Measurements from ENCODE around the gene HMGA1. TPM values are rescaled to one million over a fixed set of nuclear protein-coding genes. Genes with fewer than 3 reads are reported as not detected.
A peak's percentile ranks its signal among the peaks of the same experiment; 100 is the strongest.
"Not testable (repeated sequence)": the region's sequence is repeated elsewhere in the genome, so short reads cannot be mapped to it uniquely, and the experiment has no call there.

Gene HMGA1
- total and polyA plus RNA-seq, 2 experiments from 2014 or later: 43.4 to 69.0 TPM

DNA sequence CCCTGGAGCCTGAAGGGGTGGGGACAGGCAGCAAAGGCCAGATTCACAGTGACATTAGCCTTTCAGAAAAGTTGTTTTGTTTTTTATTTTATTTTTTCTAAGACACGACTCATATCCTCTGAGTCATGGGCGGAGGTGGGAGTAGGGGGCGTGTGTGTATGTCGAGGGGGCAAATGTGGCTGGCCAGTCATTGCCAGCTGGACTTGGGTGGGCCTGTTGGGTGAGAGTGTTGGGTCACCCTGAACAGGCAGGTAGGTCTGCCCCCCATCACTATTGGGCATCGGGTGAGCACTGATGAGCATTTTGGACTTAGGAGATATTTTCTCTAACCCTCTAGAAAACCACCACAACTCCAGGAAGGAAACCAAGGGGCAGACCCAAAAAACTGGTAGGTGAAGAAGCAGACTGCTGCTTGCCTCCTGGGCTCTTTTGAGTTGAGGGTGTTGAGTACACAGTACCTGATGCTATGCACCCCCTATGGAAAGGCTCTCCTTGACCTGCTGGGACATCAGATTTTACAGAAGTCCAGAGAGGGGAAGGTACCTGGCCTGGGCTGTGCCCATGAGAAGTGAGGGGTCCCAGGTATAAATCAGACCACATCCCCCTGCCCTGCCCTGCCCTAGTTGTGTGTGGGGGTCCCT, 6.6 kb downstream of the HMGA1 start:
- Histone ChIP-seq H3K27ac (no peak overlapping the region), H2AFZ (no peak overlapping the region)

DNA sequence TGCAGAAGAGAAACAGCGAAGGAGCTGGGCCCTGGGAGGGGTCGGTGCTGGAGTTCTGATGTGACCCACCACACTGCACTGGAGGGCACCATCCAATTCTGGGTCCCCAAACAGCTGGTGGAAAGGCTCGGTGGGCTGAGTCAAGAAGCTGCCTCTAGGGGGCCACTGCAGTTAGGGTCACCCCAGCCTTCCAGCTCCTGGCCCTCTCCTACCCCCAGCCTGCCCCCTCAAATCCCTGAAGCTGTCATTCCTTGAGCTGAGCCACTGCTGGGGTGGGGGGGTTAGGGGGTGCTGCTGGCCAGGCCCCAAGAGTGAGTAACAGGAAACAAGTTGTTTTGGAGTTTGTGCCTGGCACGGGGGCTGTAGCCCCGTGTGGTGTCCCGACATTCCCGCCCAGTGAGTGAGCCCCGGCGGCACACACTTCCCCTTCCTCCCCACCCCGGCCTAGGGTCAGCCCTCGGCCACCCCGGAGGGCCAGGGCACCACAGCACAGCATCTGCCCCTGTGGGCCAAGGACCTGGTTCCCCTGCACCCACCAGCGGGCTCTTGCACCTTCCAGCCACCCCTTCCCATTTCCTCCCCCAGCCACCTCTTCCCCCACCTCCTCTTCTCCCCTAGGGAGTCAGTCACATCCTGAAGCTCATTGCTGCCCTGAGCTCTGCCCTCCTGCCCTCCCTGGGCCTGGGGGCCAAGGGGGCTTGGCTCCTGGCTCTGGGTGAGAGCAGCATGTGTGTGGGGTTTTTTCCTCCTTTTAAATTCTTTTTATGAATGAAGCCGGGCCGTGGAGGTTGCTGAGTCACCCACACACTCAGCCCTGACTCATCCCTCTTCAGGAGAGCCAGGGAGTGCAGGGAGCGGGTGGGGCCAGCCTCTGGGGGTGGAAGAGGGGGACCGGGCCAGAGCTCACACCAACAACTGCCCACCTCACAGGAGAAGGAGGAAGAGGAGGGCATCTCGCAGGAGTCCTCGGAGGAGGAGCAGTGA, 7.5 kb downstream of the HMGA1 start:
- peak overlapping the region; percentile 51 for H3K4me2 ChIP-seq

More for the DNA sequence above, 6.6 kb downstream of the HMGA1 start:
- Histone ChIP-seq H3K79me2 (peaks cover 18% of the 10 kb centered on the region), H3K36me3 (replicated peaks; ENCODE audit: insufficient read depth, low read depth) (no peaks in the 10 kb centered on the region), H4K20me1 (ENCODE audit: insufficient read depth, poor library complexity, severe bottlenecking) (peaks cover 2% of the 10 kb centered on the region), H3K27me3 (no peaks in the 10 kb centered on the region), H3K4me1 (ENCODE audit: insufficient read depth) (peaks cover 16% of the 10 kb centered on the region), H3K9me2 (replicated peaks; ENCODE audit: insufficient read depth) (no peaks in the 10 kb centered on the region), H3K4me2 (no peak overlapping the region), H3K4me3 (no peak overlapping the region), H3K9me3 (ENCODE audit: low read depth) (no peaks in the 10 kb centered on the region)
- DNase-seq (ENCODE audit: low spot score): no peak
- 91% methylated on average over 5 of the region's 5 CpGs for WGBS (ENCODE audit: low lambda C conversion rate, missing lambda C conversion rate)
- TF ChIP-seq EZH2phosphoT487 (IDR thresholded peaks at IDR 0.05; ENCODE audit: low read depth, severe bottlenecking, unreplicated experiment) (no peak), EZH2 (IDR thresholded peaks at IDR 0.05; ENCODE audit: borderline replicate concordance) (no peak)
- TF ChIP-seq, protein P1, sequence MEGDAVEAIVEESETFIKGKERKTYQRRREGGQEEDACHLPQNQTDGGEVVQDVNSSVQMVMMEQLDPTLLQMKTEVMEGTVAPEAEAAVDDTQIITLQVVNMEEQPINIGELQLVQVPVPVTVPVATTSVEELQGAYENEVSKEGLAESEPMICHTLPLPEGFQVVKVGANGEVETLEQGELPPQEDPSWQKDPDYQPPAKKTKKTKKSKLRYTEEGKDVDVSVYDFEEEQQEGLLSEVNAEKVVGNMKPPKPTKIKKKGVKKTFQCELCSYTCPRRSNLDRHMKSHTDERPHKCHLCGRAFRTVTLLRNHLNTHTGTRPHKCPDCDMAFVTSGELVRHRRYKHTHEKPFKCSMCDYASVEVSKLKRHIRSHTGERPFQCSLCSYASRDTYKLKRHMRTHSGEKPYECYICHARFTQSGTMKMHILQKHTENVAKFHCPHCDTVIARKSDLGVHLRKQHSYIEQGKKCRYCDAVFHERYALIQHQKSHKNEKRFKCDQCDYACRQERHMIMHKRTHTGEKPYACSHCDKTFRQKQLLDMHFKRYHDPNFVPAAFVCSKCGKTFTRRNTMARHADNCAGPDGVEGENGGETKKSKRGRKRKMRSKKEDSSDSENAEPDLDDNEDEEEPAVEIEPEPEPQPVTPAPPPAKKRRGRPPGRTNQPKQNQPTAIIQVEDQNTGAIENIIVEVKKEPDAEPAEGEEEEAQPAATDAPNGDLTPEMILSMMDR (IDR thresholded peaks at IDR 0.05; ENCODE audit: poor library complexity): no peak

DNA sequence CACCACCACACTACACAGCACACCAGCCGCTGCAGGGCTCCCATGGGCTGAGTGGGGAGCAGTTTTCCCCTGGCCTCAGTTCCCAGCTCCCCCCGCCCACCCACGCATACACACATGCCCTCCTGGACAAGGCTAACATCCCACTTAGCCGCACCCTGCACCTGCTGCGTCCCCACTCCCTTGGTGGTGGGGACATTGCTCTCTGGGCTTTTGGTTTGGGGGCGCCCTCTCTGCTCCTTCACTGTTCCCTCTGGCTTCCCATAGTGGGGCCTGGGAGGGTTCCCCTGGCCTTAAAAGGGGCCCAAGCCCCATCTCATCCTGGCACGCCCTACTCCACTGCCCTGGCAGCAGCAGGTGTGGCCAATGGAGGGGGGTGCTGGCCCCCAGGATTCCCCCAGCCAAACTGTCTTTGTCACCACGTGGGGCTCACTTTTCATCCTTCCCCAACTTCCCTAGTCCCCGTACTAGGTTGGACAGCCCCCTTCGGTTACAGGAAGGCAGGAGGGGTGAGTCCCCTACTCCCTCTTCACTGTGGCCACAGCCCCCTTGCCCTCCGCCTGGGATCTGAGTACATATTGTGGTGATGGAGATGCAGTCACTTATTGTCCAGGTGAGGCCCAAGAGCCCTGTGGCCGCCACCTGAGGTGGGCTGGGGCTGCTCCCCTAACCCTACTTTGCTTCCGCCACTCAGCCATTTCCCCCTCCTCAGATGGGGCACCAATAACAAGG, 8.5 kb downstream of the HMGA1 start:
- H3K36me3 ChIP-seq (replicated peaks; ENCODE audit: insufficient read depth, low read depth); H3K27me3 ChIP-seq; H3K9me3 ChIP-seq (ENCODE audit: low read depth); H3K4me3 ChIP-seq; DNase-seq (ENCODE audit: low spot score); H3K9me2 ChIP-seq (replicated peaks; ENCODE audit: insufficient read depth); H3K79me2 ChIP-seq; H2AFZ ChIP-seq; H3K4me2 ChIP-seq; H4K20me1 ChIP-seq (ENCODE audit: insufficient read depth, poor library complexity, severe bottlenecking); H3K27ac ChIP-seq; H3K4me1 ChIP-seq (ENCODE audit: insufficient read depth): not testable (repeated sequence)
- 91% methylated on average over 10 of the region's 13 CpGs for WGBS (ENCODE audit: low lambda C conversion rate, missing lambda C conversion rate)

More for the DNA sequence above, 7.5 kb downstream of the HMGA1 start:
- no peaks in the 10 kb centered on the region for H3K9me2 ChIP-seq (replicated peaks; ENCODE audit: insufficient read depth)
- no peaks in the 10 kb centered on the region for H4K20me1 ChIP-seq (ENCODE audit: insufficient read depth, poor library complexity, severe bottlenecking)
- no peaks in the 10 kb centered on the region for H3K36me3 ChIP-seq (replicated peaks; ENCODE audit: insufficient read depth, low read depth)
- no peak for TF ChIP-seq EZH2phosphoT487 (IDR thresholded peaks at IDR 0.05; ENCODE audit: low read depth, severe bottlenecking, unreplicated experiment)
- peak overlapping the region; percentile 56 for H3K27ac ChIP-seq
- H3K9me3 ChIP-seq (ENCODE audit: low read depth): no peaks in the 10 kb centered on the region
- 60% methylated on average over 8 of the region's 19 CpGs for WGBS (ENCODE audit: low lambda C conversion rate, missing lambda C conversion rate)
- H3K4me1 ChIP-seq (ENCODE audit: insufficient read depth): peaks cover 6% of the 10 kb centered on the region
- H3K27me3 ChIP-seq: no peaks in the 10 kb centered on the region
- H2AFZ ChIP-seq: no peak overlapping the region
- no peak overlapping the region for H3K4me3 ChIP-seq
- DNase-seq (ENCODE audit: low spot score): peak; percentile 89
- H3K79me2 ChIP-seq: peaks cover 9% of the 10 kb centered on the region

DNA sequence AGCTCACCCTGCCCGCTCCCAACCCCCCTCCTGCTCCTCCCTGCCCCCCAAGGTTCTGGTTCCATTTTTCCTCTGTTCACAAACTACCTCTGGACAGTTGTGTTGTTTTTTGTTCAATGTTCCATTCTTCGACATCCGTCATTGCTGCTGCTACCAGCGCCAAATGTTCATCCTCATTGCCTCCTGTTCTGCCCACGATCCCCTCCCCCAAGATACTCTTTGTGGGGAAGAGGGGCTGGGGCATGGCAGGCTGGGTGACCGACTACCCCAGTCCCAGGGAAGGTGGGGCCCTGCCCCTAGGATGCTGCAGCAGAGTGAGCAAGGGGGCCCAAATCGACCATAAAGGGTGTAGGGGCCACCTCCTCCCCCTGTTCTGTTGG, 9.1 kb downstream of the HMGA1 start:
- not testable (repeated sequence) for H3K9me2 ChIP-seq (replicated peaks; ENCODE audit: insufficient read depth); H3K27me3 ChIP-seq; H4K20me1 ChIP-seq (ENCODE audit: insufficient read depth, poor library complexity, severe bottlenecking); H3K4me2 ChIP-seq; H3K36me3 ChIP-seq (replicated peaks; ENCODE audit: insufficient read depth, low read depth); DNase-seq (ENCODE audit: low spot score); H2AFZ ChIP-seq; H3K4me1 ChIP-seq (ENCODE audit: insufficient read depth); H3K27ac ChIP-seq; H3K9me3 ChIP-seq (ENCODE audit: low read depth); H3K79me2 ChIP-seq; H3K4me3 ChIP-seq
- WGBS (ENCODE audit: low lambda C conversion rate, missing lambda C conversion rate): 87% methylated on average over 6 of the region's 7 CpGs

Measured in hepatocyte (in vitro differentiated cells).